K562 (cell line): Measurements from ENCODE around the gene ASIC3. TPM values are rescaled to one million over a fixed set of nuclear protein-coding genes. Genes with fewer than 3 reads are reported as not detected.

Source experiments
- FOXK1 ChIP-seq: sonication (generic); formaldehyde crosslinking; IDR thresholded peaks from 2 replicates; pipeline ENCODE4 v1.8.0; 2022; ENCODE audit warnings: missing genetic modification reagents, mild to moderate bottlenecking, borderline replicate concordance
- FUS ChIP-seq: fragments of 200-400 bp; formaldehyde crosslinking; optimal IDR thresholded peaks from 2 replicates; pipeline ENCODE3; 2017; ENCODE audit warnings: low read depth, low read length
- GABPB1 ChIP-seq: sonication (generic); formaldehyde crosslinking; IDR thresholded peaks from 2 replicates; pipeline ENCODE4 v1.8.0; 2022; ENCODE audit warnings: mild to moderate bottlenecking, missing genetic modification reagents
- GABPB2 ChIP-seq: fragments of 250-450 bp; sonication (Bioruptor Pico); conservative IDR thresholded peaks from 2 replicates; pipeline ENCODE4 v1.5.1; 2021; ENCODE audit warnings: mild to moderate bottlenecking
- MXD1 ChIP-seq: fragments of 250-450 bp; sonication (Bioruptor Pico); IDR thresholded peaks from 2 replicates; pipeline ENCODE4 v1.8.0; 2021; ENCODE audit warnings: borderline replicate concordance, mild to moderate bottlenecking, moderate library complexity; ENCODE audit not compliant: poor library complexity, severe bottlenecking
- MYC ChIP-seq, 2 experiments: fragments of 250-450 bp in 1 of 2; sonication (Bioruptor Pico) in 1 of 2; IDR thresholded peaks; 2 replicates each; pipeline versions ENCODE4 v1.5.1 to v1.6.1; 2012 to 2021; ENCODE audit warnings: low read depth in 2 of 2, borderline replicate concordance in 1 of 2, improper control_type of control experiment in 1 of 2, low read length in 1 of 2, mild to moderate bottlenecking in 1 of 2, moderate library complexity in 1 of 2
- PBX2 ChIP-seq, 2 experiments: IDR thresholded peaks in 1 of 2; conservative IDR thresholded peaks in 1 of 2; 2 replicates each; pipeline ENCODE4 v1.6.1; 2016; ENCODE audit warnings: low read depth in 2 of 2, mild to moderate bottlenecking in 1 of 2, missing compliant biosample characterization in 1 of 2, missing genetic modification characterization in 1 of 2, moderate library complexity in 1 of 2
- RB1 ChIP-seq: fragments of 450-650 bp; IDR thresholded peaks from 2 replicates; pipeline ENCODE4 v1.6.1; 2017; ENCODE audit warnings: low read depth, mild to moderate bottlenecking
- SMARCA4 ChIP-seq: fragments of 450-650 bp; IDR thresholded peaks from 2 replicates; pipeline ENCODE4 v1.6.1; 2016
- STAT6 ChIP-seq: sonication (generic); formaldehyde crosslinking; IDR thresholded peaks from 2 replicates; pipeline ENCODE4 v1.8.1; 2023; ENCODE audit warnings: mild to moderate bottlenecking, missing genetic modification reagents
- TBP ChIP-seq: optimal IDR thresholded peaks from 2 replicates; pipeline ENCODE3; 2011; ENCODE audit warnings: low read depth, low read length, improper control_type of control experiment
- THAP7 ChIP-seq: fragments of 250-450 bp; sonication (Bioruptor Pico); IDR thresholded peaks from 2 replicates; pipeline ENCODE4 v1.5.0; 2021
- THRB ChIP-seq: fragments of 450-650 bp; formaldehyde crosslinking; conservative IDR thresholded peaks from 2 replicates; pipeline ENCODE4 v1.4.0; 2022; ENCODE audit warnings: mild to moderate bottlenecking, missing genetic modification characterization
- ZNF707 ChIP-seq: fragments of 250-450 bp; sonication (Bioruptor Pico); conservative IDR thresholded peaks from 2 replicates; pipeline ENCODE4 v1.8.0; 2022; ENCODE audit warnings: inconsistent platforms, mild to moderate bottlenecking, moderate library complexity
- ZNF740 ChIP-seq, 3 experiments: fragments of 200-800 bp in 1 of 3; sonication (Bioruptor generic) in 1 of 3; sonication (generic) in 1 of 3; formaldehyde crosslinking in 1 of 3; IDR thresholded peaks; 2 replicates each; pipeline versions ENCODE4 v1.6.1 to v1.8.0; 2016 to 2022; ENCODE audit warnings: mild to moderate bottlenecking in 2 of 3, missing compliant biosample characterization in 2 of 3, missing genetic modification characterization in 2 of 3, missing genetic modification reagents in 1 of 3
- ZNF75A ChIP-seq: fragments of 450-650 bp; formaldehyde crosslinking; IDR thresholded peaks from 2 replicates; pipeline ENCODE4 v1.4.0; 2020; ENCODE audit warnings: mild to moderate bottlenecking
- polyA plus RNA-seq, 8 experiments: library from polyadenylated mRNA; depleted of rRNA in 4 of 8; stranded (reverse) in 5 of 8; unstranded in 3 of 8; fragments of >200 nt; fragmentation: Nextera tagmentation in 2 of 8; fragmentation: Illumina TruSeq in 1 of 8; extraction: Ambion mirVana in 2 of 8; extraction: Trizol in 1 of 8; gene quantifications; 2 replicates each; pipeline versions ENCODE4 v1.2.1 to v1.2.3, GENCODE V29; 2011 to 2014; ENCODE audit warnings: inconsistent platforms in 1 of 8, missing spikeins in 1 of 8
- total RNA-seq, 7 experiments: library from RNA; depleted of rRNA in 6 of 7; stranded (reverse); fragments of >200 nt in 6 of 7; fragmentation: Illumina TruSeq in 2 of 7; extraction: Trizol in 2 of 7; gene quantifications; 2 replicates each; pipeline versions ENCODE4 v1.2.1 to v1.2.3, GENCODE V29; 2011 to 2021; ENCODE audit warnings: low replicate concordance in 1 of 7

Gene ASIC3
- total and polyA plus RNA-seq, 9 of the 15 experiments (the other 6 are each of a cell fraction or from before 2014, with no cell fraction given): 0.11 to 5.0 (median 0.87) TPM

- no peak for TF ChIP-seq PBX2 (CRISPR knock-in tag; IDR thresholded peaks at IDR 0.05; ENCODE audit: low read depth)
- no peak for TF ChIP-seq PBX2 (tag; conservative IDR thresholded peaks at IDR 0.05; ENCODE audit: low read depth)
- TF ChIP-seq ZNF75A (CRISPR knock-in tag): no peak
- TF ChIP-seq FUS: no peak
- TF ChIP-seq SMARCA4: 0 out of 2 replicates have a peak, but pooled peaks have one; percentile 11
- TF ChIP-seq MYC (IDR thresholded peaks at IDR 0.05; ENCODE audit: low read depth, low read length): peak; percentile 85
- peak; percentile 59; the same call in 1 of the 2 replicates for TF ChIP-seq MYC (CRISPR knock-in tag; IDR thresholded peaks at IDR 0.05; ENCODE audit: borderline replicate concordance, low read depth)
- peak; percentile 84; the same call in 1 of the 2 replicates for TF ChIP-seq STAT6 (CRISPR knock-in tag)
- no peak for TF ChIP-seq GABPB2
- TF ChIP-seq THAP7 (CRISPR knock-in tag): no peak
- peak; percentile 68 for TF ChIP-seq GABPB1 (CRISPR knock-in tag)
- peak; percentile 90 for TF ChIP-seq RB1
- peak; percentile 11 for TF ChIP-seq TBP
- no peak for TF ChIP-seq FOXK1 (CRISPR knock-in tag)
- TF ChIP-seq THRB (CRISPR knock-in tag): no peak
- peak; percentile 82; the same call in 1 of the 2 replicates for TF ChIP-seq ZNF740 (CRISPR knock-in tag; IDR thresholded peaks at IDR 0.05)
- peak in 1 of 2 experiments; percentile 72; a peak in 1 of 4 replicates for TF ChIP-seq ZNF740 (tag; IDR thresholded peaks at IDR 0.05)
- no peak for TF ChIP-seq ZNF707 (CRISPR knock-in tag)
- TF ChIP-seq MXD1: no peak
Measured at GRCh38 chr7:151087245-151088018, 39.1 kb downstream of the ASIC3 start (continued).
